H1 (cell line): Measurements from ENCODE around the gene RAET1E. TPM values are rescaled to one million over a fixed set of nuclear protein-coding genes. Genes with fewer than 3 reads are reported as not detected.
"Not testable (repeated sequence)": the region's sequence is repeated elsewhere in the genome, so short reads cannot be mapped to it uniquely, and the experiment has no call there.

Source experiments
- CTCF ChIA-PET: fragments of 300-600 bp; sonication (Branson Sonifier 250); formaldehyde crosslinking; loops from one replicate; lab custom pipeline; 2021; ENCODE audit not compliant: partially characterized antibody; lab: Charles Lee
- POLR2A ChIA-PET: fragments of 300-600 bp; sonication (Branson Sonifier 250); formaldehyde crosslinking; loops from one replicate; lab custom pipeline; 2021; ENCODE audit warnings: inconsistent platforms; ENCODE audit not compliant: partially characterized antibody; lab: Charles Lee
- DNase-seq, 2 experiments: peaks; one replicate each; pipeline versions ENCODE4 v3.0.0 to v3.0.0-alpha.2; 2010 to 2022; ENCODE audit warnings: low spot score in 2 of 2, low read depth in 1 of 2, mixed read lengths in 1 of 2
- FAIRE-seq: peaks from 2 replicates; lab custom pipeline; 2011; peaks lifted over from hg19 to GRCh38; lab: Jason Lieb, UNC
- H2AFZ ChIP-seq: 2 replicates; pipeline ENCODE4 v1.8.1; 2012; ENCODE audit warnings: low read length, inconsistent platforms
- H2AK5ac ChIP-seq: 2 replicates; pipeline ENCODE4 v1.6.1; 2013; ENCODE audit warnings: low read depth, low read length
- H2BK120ac ChIP-seq: replicated peaks from 2 replicates; pipeline ENCODE3; 2013; ENCODE audit warnings: low read depth, low read length, inconsistent platforms
- H2BK12ac ChIP-seq: 2 replicates; pipeline ENCODE4 v1.6.1; 2013; ENCODE audit warnings: low read depth, low read length
- H2BK15ac ChIP-seq: 2 replicates; pipeline ENCODE4 v1.6.1; 2013; ENCODE audit warnings: low read length
- H2BK20ac ChIP-seq: 2 replicates; pipeline ENCODE4 v1.6.1; 2013; ENCODE audit warnings: low read length
- H2BK5ac ChIP-seq: 2 replicates; pipeline ENCODE4 v1.6.1; 2013; ENCODE audit warnings: low read depth, low read length
- H3K14ac ChIP-seq: 2 replicates; pipeline ENCODE4 v1.6.1; 2013; ENCODE audit warnings: inconsistent platforms; ENCODE audit not compliant: insufficient read length
- H3K18ac ChIP-seq: 2 replicates; pipeline ENCODE4 v1.6.1; 2013; ENCODE audit warnings: low read length; ENCODE audit errors: extremely low read depth
- H3K23ac ChIP-seq: 2 replicates; pipeline ENCODE4 v1.6.1; 2013; ENCODE audit warnings: inconsistent platforms; ENCODE audit not compliant: insufficient read length
- H3K23me2 ChIP-seq: 2 replicates; pipeline ENCODE4 v1.6.1; 2013; ENCODE audit warnings: low read depth, low read length
- H3K27ac ChIP-seq: 2 replicates; pipeline ENCODE4 v1.6.1; 2011; ENCODE audit warnings: low read depth, low read length, inconsistent platforms
- H3K27me3 ChIP-seq, 4 experiments: replicated peaks in 1 of 4; 1 replicate in 1 of 4; 2 replicates in 3 of 4; pipeline versions ENCODE4 v1.6.1 to v1.8.1; 2011 to 2013; ENCODE audit warnings: low read length in 3 of 4, mild to moderate bottlenecking in 3 of 4, inconsistent platforms in 2 of 4, mixed read lengths in 2 of 4, moderate library complexity in 1 of 4; ENCODE audit not compliant: control insufficient read depth in 3 of 4, insufficient read depth in 3 of 4; ENCODE audit errors: extremely low read depth in 1 of 4
- H3K36me3 ChIP-seq, 4 experiments: 2 replicates each; pipeline versions ENCODE4 v1.6.1 to v1.8.1; 2011 to 2013; ENCODE audit warnings: mild to moderate bottlenecking in 4 of 4, low read length in 3 of 4, moderate library complexity in 2 of 4, control low read depth in 1 of 4, inconsistent platforms in 1 of 4; ENCODE audit not compliant: insufficient read depth in 4 of 4, control insufficient read depth in 2 of 4
- H3K4ac ChIP-seq: replicated peaks from 2 replicates; pipeline ENCODE3; 2013; ENCODE audit warnings: low read length, low read depth, mixed read lengths, inconsistent platforms; ENCODE audit not compliant: insufficient read length
- H3K4me1 ChIP-seq, 4 experiments: replicated peaks in 1 of 4; 1 replicate in 1 of 4; 2 replicates in 3 of 4; pipeline versions ENCODE4 v1.6.1 to v1.8.1; 2011 to 2013; ENCODE audit warnings: low read length in 3 of 4, inconsistent platforms in 2 of 4, mixed read lengths in 1 of 4; ENCODE audit not compliant: insufficient read depth in 4 of 4, control insufficient read depth in 3 of 4
- H3K4me2 ChIP-seq, 2 experiments: 2 replicates each; pipeline versions ENCODE4 v1.6.1 to v1.8.1; 2011 to 2013; ENCODE audit warnings: low read depth in 2 of 2, low read length in 2 of 2, control low read depth in 1 of 2, inconsistent platforms in 1 of 2, mild to moderate bottlenecking in 1 of 2; ENCODE audit not compliant: insufficient read depth in 1 of 2
- H3K4me3 ChIP-seq, 4 experiments: fragments of 200-600, 300-600 bp in 1 of 4; sonication (generic), shearing (Covaris generic), sonication (Bioruptor Twin) in 1 of 4; 2 replicates each; pipeline versions ENCODE4 v1.5.1 to v1.8.1; 2011 to 2016; ENCODE audit warnings: low read length in 4 of 4, low read depth in 3 of 4, control low read depth in 2 of 4, inconsistent platforms in 2 of 4, mild to moderate bottlenecking in 2 of 4, mixed read lengths in 1 of 4, moderate library complexity in 1 of 4; ENCODE audit not compliant: insufficient read depth in 2 of 4; ENCODE audit errors: extremely low read depth in 1 of 4
- H3K56ac ChIP-seq: replicated peaks from 2 replicates; pipeline ENCODE3; 2013; ENCODE audit warnings: low read depth, mild to moderate bottlenecking, mixed read lengths, low read length, inconsistent platforms; ENCODE audit not compliant: insufficient read length
- H3K79me1 ChIP-seq: 2 replicates; pipeline ENCODE4 v1.6.1; 2013; ENCODE audit warnings: low read depth, low read length, control low read depth
- H3K79me2 ChIP-seq, 2 experiments: 2 replicates each; pipeline versions ENCODE4 v1.6.1 to v1.8.1; 2012 to 2013; ENCODE audit warnings: low read length in 2 of 2, mild to moderate bottlenecking in 2 of 2, inconsistent platforms in 1 of 2; ENCODE audit not compliant: insufficient read depth in 2 of 2, control insufficient read depth in 1 of 2
- H3K9ac ChIP-seq, 4 experiments: replicated peaks in 1 of 4; 1 replicate in 1 of 4; 2 replicates in 3 of 4; pipeline versions ENCODE4 v1.6.1 to v1.8.1; 2011 to 2013; ENCODE audit warnings: low read depth in 3 of 4, low read length in 3 of 4, control low read depth in 2 of 4, mild to moderate bottlenecking in 2 of 4, moderate library complexity in 2 of 4, inconsistent platforms in 1 of 4; ENCODE audit errors: extremely low read depth in 1 of 4
- H3K9me3 ChIP-seq, 2 experiments: 2 replicates each; pipeline versions ENCODE4 v1.6.1 to v1.8.1; 2012 to 2013; ENCODE audit warnings: mild to moderate bottlenecking in 2 of 2, moderate library complexity in 2 of 2, control low read depth in 1 of 2, inconsistent platforms in 1 of 2, low read depth in 1 of 2, low read length in 1 of 2, mixed read lengths in 1 of 2; ENCODE audit not compliant: insufficient read depth in 2 of 2
- H4K20me1 ChIP-seq, 2 experiments: replicated peaks in 1 of 2; 2 replicates each; pipeline versions ENCODE3 to v1.8.1; 2011 to 2013; ENCODE audit warnings: inconsistent platforms in 2 of 2, low read length in 2 of 2, mild to moderate bottlenecking in 1 of 2; ENCODE audit not compliant: insufficient read depth in 2 of 2, control insufficient read depth in 1 of 2
- H4K5ac ChIP-seq: 2 replicates; pipeline ENCODE4 v1.6.1; 2013; ENCODE audit warnings: low read length, low read depth, mixed read lengths, inconsistent platforms; ENCODE audit not compliant: insufficient read length
- H4K8ac ChIP-seq: 2 replicates; pipeline ENCODE4 v1.8.0; 2013; ENCODE audit warnings: mild to moderate bottlenecking, moderate library complexity, low read length, inconsistent platforms; ENCODE audit not compliant: insufficient read depth; ENCODE audit errors: extremely low read depth
- H4K91ac ChIP-seq: replicated peaks from 2 replicates; pipeline ENCODE3; 2013; ENCODE audit warnings: low read length, mixed read lengths, inconsistent platforms; ENCODE audit not compliant: insufficient read length
- WGBS, 2 experiments: shearing (Covaris generic) in 1 of 2; methylation state at CpG; one replicate each; pipeline versions ENCODE4 v1.1.6 to v1.1.7; 2013 to 2015; ENCODE audit warnings: low lambda C conversion rate in 2 of 2, mixed read lengths in 2 of 2, inconsistent platforms in 1 of 2, low coverage in 1 of 2, missing lambda C conversion rate in 1 of 2; ENCODE audit not compliant: insufficient replicate concordance in 2 of 2, insufficient coverage in 1 of 2, insufficient read length in 1 of 2; ENCODE audit errors: extremely low coverage in 1 of 2, missing lambda C conversion rate in 1 of 2; 5-methylcytosine and 5-hydroxymethylcytosine counted together
- polyA plus RNA-seq, 7 experiments: library from polyadenylated mRNA; depleted of rRNA in 3 of 7; stranded (reverse) in 5 of 7; unstranded in 2 of 7; fragments of >200 nt in 5 of 7; fragments of 200-250 nt in 2 of 7; gene quantifications; 1 replicate in 5 of 7; 2 replicates in 1 of 7; 4 replicates in 1 of 7; pipeline versions ENCODE4 v1.2.1 to v1.2.3, GENCODE V29; 2011 to 2013; ENCODE audit warnings: missing spikeins in 2 of 7, mixed read lengths in 2 of 7
- total RNA-seq: library from RNA; stranded (reverse); fragmentation: NEBNext Ultra II Directional; extraction: Animal tissue kit (Norgen Biotek cat#: 25700); gene quantifications from 2 replicates; pipeline ENCODE4 v1.2.1, GENCODE V29; 2021

Gene RAET1E
- total and polyA plus RNA-seq, 2 of the 8 experiments (the other 6 are each of a cell fraction or from before 2014, with no cell fraction given): not detected

DNA sequence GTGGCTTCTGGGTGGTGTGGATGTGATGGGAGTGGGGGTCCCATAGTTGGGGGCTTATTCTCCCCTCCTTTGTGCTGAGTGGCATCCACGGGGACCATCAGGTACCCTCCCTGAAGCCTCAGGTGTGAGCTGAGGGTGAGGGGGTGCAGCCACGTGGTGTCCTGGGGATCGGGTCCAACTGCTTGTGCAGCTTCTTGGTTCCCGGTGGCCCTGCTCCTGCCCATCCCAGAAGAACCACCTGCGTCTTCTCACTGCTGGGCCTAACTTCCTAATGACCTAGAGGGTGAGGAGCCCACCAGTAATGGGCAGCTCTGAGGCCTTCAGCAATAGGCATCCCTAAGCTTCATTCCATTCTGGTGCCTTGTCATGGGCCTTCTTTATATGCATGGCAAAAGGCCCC is 45.4 kb upstream of the RAET1E start:
- H2BK15ac ChIP-seq, H3K4me3 ChIP-seq, H4K20me1 ChIP-seq, H3K14ac ChIP-seq, H3K9ac ChIP-seq, H2BK12ac ChIP-seq, H2BK5ac ChIP-seq, H2AK5ac ChIP-seq, H3K9me3 ChIP-seq, H2BK20ac ChIP-seq, H3K79me2 ChIP-seq, H2AFZ ChIP-seq, H4K5ac ChIP-seq, H3K4me1 ChIP-seq, H4K8ac ChIP-seq, H2BK120ac ChIP-seq, CTCF ChIA-PET, DNase-seq, H3K56ac ChIP-seq, H3K79me1 ChIP-seq, H3K4ac ChIP-seq, H3K27ac ChIP-seq, H3K23ac ChIP-seq, POLR2A ChIA-PET, H3K4me2 ChIP-seq, H3K36me3 ChIP-seq, H4K91ac ChIP-seq, FAIRE-seq, H3K18ac ChIP-seq: not testable (repeated sequence)
- H3K23me2 ChIP-seq: peaks cover 13% of the 10 kb centered on the region; the same call in 1 of the 2 replicates
- peaks cover 48 to 72% (median 59%) of the 10 kb centered on the region in 4 experiments for H3K27me3 ChIP-seq
- WGBS, 2 experiments: 75% methylated on average over 5 of the region's 5 CpGs; no CpG with 5 or more reads in 1 of the 2 experiments
